Endothelial cell of umbilical vein (primary cell): Measurements from ENCODE around the gene SRRM4.

ENCODE experiments used
- CTCF ChIP-seq, 2 donors: IDR thresholded peaks; 1 replicate in 1 of 2; 2 replicates in 1 of 2; pipeline ENCODE4 v1.5.1; 2011; ENCODE audit warnings: low read length in 2 of 2, mild to moderate bottlenecking in 2 of 2, moderate library complexity in 2 of 2, control low read depth in 1 of 2, inconsistent platforms in 1 of 2, low read depth in 1 of 2; ENCODE audit not compliant: insufficient read depth in 1 of 2; ENCODE audit errors: extremely low read depth in 1 of 2
- EZH2 ChIP-seq: IDR thresholded peaks from 2 replicates; pipeline ENCODE4 v1.6.1; 2012; ENCODE audit warnings: borderline replicate concordance, low read depth, mild to moderate bottlenecking, moderate library complexity, low read length, inconsistent platforms; ENCODE audit not compliant: severe bottlenecking
- GATA2 ChIP-seq: IDR thresholded peaks from 2 replicates; pipeline ENCODE4 v1.7.0; 2011; ENCODE audit warnings: low read depth, mild to moderate bottlenecking, moderate library complexity, mixed read lengths, low read length; ENCODE audit not compliant: insufficient read length, insufficient read depth
- JUN ChIP-seq: IDR thresholded peaks from 2 replicates; pipeline ENCODE4 v1.6.1; 2011; ENCODE audit warnings: borderline replicate concordance, low read depth; ENCODE audit not compliant: insufficient read length, insufficient read depth
- MAX ChIP-seq: IDR thresholded peaks from 2 replicates; pipeline ENCODE4 v1.6.1; 2011; ENCODE audit not compliant: insufficient read depth, insufficient read length
- POLR2A ChIP-seq: IDR thresholded peaks from 2 replicates; pipeline ENCODE4 v1.6.1; 2012; ENCODE audit warnings: low read depth, mild to moderate bottlenecking, control low read depth, low read length
- POLR2AphosphoS5 ChIP-seq: IDR thresholded peaks from 2 replicates; pipeline ENCODE4 v1.6.1; 2012; ENCODE audit warnings: low read depth, mild to moderate bottlenecking, control low read depth, low read length, moderate library complexity; ENCODE audit not compliant: insufficient read depth

- TF ChIP-seq CTCF (IDR thresholded peaks at IDR 0.05; ENCODE audit: extremely low read depth in 1 of 2, insufficient read depth in 1 of 2, low read depth in 1 of 2, low read length in 2 of 2), result no peak
- no peak for TF ChIP-seq POLR2AphosphoS5
- TF ChIP-seq JUN, result no peak
- no peak for TF ChIP-seq POLR2A
- no peak for TF ChIP-seq EZH2
- TF ChIP-seq GATA2, result no peak
- peak; percentile 73 for TF ChIP-seq MAX
These were observed 199.2 kb downstream of the SRRM4 start for GRCh38 chr12:119180380-119181040.
